ENCODE data around the gene HID1.

The HID1 gene

GRCh38 chr17:74949455-74950115 is 23.0 kb downstream of the HID1 start:
- DNase-seq = no peak

DNA sequence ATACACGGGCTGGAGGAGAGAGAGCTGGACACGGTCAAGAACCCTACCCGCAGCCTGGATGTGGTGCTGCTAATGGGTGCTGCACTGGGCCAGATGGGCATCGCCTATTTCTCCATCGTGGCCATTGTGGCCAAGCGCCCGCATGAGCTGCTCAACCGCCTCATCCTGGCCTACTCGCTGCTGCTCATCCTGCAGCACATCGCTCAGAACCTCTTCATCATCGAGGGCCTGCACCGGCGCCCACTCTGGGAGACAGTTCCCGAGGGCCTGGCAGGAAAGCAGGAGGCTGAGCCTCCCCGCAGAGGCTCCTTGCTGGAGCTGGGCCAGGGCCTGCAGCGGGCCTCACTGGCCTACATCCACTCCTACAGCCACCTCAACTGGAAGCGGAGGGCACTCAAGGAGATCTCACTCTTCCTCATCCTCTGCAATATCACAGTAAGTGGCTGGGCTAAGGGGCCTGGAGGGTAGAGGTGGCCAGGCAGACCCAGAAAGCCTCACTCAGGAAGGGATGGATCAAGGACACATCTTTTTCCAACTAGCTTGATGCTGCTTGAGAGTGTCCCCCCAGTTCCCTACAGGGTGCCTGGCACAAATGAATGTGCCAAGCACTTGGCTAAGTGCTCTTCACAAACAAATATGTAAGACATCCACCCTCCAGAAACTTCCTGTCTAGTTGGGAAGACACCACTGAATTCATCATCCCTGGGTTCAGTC is 25.4 kb downstream of the HID1 start:
- no peak for DNase-seq

GRCh38 chr17:74946641-74947040 is 25.9 kb downstream of the HID1 start:
- DNase-seq = no peak

DNA sequence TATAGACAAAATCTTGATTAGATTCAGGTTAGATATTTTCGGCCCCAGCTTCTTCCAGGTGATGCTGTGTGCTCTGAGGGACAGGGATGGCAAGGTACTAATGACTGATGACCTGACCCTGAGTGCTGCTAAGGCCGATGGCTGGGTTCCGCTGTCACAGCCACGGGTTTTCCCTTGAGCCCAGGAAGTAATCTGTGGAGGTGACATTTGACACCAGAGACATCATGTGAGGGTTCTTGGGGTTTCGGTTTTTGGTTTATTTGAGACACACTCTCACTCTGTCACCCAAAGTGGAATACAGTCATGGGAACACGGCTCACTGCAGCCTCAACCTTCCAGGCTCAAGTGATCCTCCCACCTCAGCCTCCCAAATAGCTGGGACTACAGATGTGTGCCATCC is 27.0 kb downstream of the HID1 start:
- DNase-seq = no peak

DNA sequence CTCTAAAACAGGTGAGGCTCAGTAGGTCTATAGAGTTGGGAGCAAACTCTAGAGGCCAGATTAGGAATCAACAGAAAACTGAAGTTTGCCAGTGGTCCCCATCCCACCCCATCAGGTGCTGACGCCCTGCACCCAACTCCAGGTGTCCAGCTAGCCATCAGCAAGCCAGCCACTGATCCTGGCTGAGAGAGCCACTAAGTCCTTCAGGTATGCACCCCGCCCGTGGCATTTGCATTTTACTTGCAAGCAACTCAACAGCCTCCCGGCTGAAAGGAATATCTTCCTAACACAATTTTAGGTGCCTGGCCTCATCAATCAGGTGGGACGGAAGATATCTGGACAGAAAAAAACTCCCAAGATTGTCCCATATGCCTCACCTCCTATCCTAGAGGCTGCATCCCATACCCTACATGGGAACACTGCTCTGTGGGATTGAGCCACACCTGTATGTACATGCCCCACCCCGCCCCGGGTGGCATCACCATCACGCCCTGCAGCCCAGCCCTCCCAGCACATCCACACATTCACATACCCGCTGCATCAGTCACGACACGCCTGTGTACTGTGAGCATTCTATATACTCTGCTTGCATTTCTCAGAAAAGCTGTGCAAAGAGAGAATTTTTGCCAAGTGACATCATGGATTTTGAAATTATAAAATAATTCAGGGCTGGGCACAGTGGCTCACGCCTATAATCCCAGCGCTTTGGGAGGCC is 28.6 kb downstream of the HID1 start:
- no peak for DNase-seq

GRCh38 chr17:74941128-74941725 is 31.3 kb downstream of the HID1 start:
- DNase-seq = no peak

- no peak for DNase-seq
Observed at GRCh38 chr17:74939534-74939933, 33.0 kb downstream of the HID1 start.

- no peak for DNase-seq
Observed at GRCh38 chr17:74938194-74938950, 34.2 kb downstream of the HID1 start.

DNA sequence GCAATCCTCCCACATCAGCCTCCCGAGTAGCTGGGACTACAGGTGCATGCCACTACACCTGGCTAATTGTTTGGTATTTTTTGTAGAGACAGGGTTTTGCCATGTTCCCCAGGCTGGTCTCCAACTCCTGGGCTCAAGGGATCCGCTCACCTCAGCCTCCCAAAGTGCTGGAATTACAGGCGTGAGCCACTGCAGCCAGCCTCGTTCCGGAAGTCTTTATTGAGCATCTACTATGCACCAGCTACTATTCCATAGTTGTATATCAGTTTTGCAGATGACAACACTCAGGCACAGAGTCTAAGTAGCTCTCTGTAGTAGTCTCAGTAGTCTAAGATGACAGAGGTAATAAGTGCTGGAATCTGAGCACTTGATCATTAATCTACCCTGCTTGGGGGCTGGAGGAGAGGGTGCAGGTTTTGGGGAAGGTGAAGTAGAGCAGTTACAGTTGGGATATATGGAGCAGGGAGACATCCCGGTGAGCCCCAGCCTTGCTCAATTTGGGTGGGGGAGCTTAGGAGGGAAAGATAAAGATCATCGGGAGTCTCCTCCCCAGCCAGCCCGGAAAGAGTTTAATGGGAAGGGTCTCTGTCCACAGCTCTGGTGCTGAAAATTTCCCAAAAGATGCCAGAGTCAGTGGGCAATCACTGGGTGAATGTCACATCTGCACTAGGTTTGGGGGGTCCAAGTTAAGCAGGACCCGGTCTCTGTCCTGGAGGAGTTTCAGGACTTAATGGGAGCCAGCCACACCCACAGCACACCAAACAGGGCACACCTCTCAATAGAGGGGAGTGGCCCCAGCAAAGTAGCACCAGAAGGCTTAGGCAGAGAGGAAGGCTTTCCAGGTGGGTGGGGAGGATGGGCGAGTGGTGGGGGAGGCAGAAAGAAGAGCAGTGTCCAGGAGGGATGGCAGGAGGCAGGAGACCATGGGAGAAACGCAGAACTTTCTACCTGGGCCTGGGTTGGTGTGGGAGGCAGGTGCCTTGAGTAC is 35.2 kb downstream of the HID1 start:
- no peak for DNase-seq

- no peak for DNase-seq
Observed at GRCh38 chr17:74936470-74936799, 36.1 kb downstream of the HID1 start.

- no peak for DNase-seq
Observed at GRCh38 chr17:74935585-74936469, 36.7 kb downstream of the HID1 start, which contains the start of gene OTOP3. TSS of gene OTOP3 (plus strand) at chr17:74935898. CDS start at chr17:74935922, 24 bp downstream.

DNA sequence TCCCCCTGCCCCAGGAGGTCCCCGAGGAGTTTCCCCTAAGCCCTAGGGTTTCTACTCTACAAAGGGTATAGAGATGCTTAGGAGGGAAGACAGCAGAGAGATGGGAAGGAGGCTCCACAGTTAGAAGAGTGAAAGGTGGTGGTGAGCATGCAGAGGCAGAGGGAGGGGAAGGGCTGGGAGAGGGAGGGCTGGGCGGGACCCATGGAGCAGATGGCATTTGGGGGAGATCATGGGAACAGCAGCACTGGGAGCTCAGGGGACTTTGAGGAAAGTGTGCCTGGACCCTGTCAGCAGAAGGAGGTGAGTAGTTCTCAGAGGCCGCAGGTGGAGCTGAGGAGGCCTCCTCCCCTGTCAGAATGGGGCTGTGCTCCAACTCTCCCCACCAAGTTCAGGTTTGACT is 37.5 kb downstream of the HID1 start:
- DNase-seq = no peak

DNA sequence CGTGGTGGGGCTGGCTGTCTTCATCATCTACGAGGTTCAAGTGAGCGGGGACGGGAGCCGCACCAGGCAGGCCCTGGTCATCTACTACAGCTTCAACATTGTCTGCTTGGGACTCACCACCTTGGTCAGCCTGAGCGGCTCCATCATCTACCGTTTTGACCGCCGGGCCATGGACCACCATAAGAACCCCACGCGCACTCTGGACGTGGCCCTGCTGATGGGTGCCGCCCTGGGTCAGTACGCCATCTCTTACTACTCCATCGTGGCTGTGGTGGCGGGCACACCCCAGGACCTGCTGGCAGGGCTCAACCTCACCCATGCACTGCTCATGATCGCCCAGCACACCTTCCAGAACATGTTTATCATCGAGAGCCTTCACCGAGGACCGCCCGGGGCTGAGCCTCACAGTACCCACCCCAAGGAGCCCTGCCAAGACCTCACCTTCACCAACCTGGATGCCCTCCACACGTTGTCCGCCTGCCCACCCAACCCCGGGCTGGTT is 42.0 kb downstream of the HID1 start:
- no peak for DNase-seq

DNA sequence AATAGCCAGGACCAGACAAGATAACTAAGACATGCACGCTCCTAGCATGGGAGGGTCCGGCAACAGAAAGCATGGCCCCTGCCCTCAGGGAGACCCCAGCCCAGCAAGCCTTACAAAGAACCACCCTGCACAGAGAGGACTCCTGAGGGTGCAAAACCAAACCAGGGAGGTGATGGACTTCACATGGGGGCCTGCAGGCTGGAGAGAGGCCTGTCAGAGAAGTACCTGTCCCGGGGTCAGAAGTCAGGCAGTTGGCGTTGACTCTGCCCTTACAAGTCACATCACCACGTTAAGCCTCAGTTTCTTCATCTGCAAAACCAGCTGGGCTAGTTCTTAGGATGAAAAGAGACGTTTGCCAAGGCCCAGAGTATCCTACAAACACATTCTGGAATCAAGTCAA is 43.8 kb downstream of the HID1 start:
- no peak for DNase-seq

GRCh38 chr17:74925242-74925641 is 47.3 kb downstream of the HID1 start:
- DNase-seq = no peak

DNA sequence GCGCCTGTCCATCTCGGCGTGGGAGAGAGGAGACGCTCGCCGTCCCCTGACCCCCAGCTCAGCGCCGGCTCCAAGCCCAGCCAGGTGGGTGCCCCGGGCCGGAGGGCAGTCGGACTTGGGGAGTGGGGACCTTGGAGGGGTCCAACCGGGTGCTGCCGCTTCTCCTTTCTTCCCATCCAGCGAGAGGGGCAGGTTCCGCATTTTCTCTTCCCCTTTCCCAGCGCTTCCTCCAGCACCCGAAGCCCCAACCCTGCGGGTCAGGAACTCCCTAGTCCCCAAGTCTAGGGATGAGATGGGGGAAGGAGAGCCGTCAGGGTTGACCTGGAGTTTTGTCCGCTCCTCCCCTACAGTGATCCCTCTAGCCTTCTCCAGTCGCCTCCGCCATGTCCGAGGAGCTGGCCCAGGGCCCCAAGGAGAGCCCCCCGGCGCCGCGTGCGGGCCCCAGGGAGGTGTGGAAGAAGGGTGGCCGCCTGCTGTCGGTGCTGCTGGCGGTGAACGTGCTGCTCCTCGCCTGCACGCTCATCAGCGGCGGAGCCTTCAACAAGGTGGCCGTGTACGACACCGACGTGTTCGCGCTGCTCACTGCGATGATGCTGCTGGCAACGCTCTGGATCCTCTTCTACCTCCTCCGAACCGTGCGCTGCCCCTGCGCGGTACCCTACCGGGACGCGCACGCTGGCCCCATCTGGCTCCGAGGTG is 48.2 kb downstream of the HID1 start, which contains the start of gene OTOP2:
OTOP2 (plus strand) TSS at position 24 of the 699 bp plus-strand sequence; CDS start at position 384, 360 bp downstream.
- DNase-seq = no peak

DNA sequence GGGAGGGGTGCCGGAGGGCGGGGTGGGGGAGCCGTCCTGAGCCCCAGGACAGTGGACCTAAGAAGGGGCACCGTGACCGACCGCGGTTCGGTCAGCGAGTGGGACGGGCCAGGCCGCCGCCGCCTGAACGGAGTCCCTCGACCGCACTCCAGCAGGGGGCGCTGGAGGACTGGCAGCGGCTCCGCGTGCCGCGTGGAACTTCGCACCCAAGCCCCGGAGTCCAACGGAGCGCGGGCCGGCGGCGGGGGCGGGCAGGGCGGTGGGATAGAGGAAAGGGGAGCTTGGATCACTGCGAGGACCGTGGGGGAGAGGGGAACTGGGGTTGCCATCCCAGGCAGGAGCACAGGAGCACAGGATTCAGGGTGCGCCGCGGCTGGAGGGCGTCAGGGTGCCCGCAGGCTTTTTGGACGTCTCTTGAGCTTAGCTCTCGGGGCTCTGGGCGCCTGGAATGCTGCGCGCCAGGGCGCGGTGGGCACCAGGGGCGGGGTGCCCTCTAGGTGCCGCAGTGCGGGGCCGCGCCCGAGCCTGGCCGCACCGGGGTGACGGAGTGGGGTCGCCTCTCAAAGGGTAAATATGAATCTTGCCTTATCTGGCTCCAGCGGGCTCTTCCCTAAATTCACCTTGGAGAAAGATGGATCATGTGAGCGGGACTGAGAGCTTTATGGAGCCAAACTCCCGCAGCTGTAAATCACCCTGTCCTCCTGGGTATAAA is 48.9 kb downstream of the HID1 start:
- no peak for DNase-seq

DNA sequence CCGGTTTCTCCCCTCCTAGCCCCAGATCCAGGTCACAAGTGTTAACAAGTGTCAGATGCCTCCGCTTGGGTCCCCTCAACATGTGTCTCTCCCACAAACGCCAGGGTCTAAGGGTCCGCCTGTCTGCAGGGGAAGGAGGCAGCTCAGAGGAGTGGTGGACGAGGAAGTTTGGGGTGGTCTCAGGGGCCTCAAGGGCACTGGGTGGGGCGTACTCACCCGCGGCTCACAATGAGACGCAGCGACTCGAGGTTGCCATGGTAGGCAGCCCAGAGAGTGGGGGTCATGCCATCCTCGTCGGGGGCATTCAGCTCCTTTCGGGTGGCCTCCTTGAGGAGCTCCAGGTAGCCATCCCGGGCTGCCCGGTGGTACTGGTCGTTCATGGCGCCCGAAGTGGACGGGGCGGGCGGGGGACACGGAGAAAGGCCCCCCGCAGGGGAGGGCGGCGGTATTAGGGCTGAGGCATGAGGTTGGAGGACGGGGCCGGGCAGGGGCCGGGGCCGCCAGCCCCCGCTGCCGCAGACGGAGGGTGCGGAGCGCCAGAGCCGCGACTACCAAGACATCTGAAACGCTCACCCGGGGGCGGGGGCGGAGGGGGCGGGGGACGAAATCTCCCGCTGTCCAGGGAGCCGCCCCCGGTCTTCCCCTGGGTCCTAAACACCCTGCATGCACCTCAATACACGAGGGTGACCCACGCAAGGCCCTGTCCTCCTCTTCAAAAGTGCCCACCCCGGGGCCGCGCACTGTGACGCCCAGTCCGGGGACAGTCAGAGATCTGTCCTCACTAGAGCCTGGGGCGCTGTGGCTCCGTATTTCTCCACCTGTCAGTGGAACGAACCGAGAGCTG is 49.6 kb downstream of the HID1 start, which contains the start of gene USH1G:
USH1G (minus strand) TSS at position 562 of the 844 bp plus-strand sequence; CDS start at position 380, 182 bp downstream.
- no peak for DNase-seq
